Right lobe of liver (tissue), 4 donors: ENCODE data around the gene LPCAT4.

Experiments
- POLR2A ChIP-seq: fragments of 450-650 bp; IDR thresholded peaks from one replicate; pipeline ENCODE4 v1.6.1; 2017; ENCODE audit warnings: antibody characterized with exemption, mild to moderate bottlenecking
- TF ChIP-seq, protein P1 (sequence below), 4 donors: fragments of 200-600 bp in 3 of 4; fragments of 450-650 bp in 1 of 4; IDR thresholded peaks; one replicate each; pipeline versions ENCODE4 v1.5.1 to v1.8.0; 2016 to 2022; ENCODE audit warnings: antibody characterized with exemption in 4 of 4, mild to moderate bottlenecking in 2 of 4
- donor health status: DM: no; HTN: no; CAD: no.
- donor health status: DM: no; HTN: no; CAD: no.
- donor health status: DM: no; HTN: yes; CAD: no.

DNA sequence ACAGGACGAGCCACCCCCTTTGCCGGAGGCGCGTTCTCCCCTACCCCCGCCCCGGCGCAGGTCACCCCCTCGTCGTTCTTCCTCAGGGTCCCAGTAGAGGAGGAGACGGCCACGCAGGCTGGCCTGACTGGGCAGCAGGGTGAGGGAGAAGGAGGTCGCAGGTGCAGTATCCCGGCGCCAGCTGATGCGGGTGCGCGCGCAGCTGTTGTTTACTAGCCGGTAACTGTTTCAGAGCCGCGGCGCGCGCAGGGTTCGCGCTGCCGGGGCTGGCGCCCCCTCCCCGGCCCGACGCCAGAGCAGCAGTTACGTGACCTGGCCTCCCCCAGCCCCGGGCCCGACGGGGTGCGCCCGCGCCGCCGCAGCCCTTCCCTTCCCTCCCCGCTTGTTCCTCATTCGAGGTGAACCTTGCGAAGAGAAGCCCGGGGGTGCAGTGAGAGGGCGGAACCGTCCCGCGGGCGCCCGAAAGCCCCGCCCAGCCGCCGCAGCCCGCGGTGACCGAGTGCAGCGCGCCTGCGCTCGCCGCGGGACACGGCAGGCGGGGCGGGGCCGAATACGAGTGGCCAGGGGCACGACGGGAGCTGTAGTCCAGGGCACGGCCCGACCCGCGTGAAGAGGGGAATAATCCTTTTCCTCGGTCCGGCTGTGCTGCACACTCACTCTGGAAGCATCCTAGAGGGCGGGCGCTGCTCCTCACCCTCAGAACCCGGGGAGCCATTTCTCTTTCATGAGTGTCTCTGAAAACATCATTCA lies 29.3 kb downstream of the LPCAT4 start, which contains the start of gene SLC12A6:
- peak; percentile 82 for TF ChIP-seq POLR2A
- TF ChIP-seq, protein P1, sequence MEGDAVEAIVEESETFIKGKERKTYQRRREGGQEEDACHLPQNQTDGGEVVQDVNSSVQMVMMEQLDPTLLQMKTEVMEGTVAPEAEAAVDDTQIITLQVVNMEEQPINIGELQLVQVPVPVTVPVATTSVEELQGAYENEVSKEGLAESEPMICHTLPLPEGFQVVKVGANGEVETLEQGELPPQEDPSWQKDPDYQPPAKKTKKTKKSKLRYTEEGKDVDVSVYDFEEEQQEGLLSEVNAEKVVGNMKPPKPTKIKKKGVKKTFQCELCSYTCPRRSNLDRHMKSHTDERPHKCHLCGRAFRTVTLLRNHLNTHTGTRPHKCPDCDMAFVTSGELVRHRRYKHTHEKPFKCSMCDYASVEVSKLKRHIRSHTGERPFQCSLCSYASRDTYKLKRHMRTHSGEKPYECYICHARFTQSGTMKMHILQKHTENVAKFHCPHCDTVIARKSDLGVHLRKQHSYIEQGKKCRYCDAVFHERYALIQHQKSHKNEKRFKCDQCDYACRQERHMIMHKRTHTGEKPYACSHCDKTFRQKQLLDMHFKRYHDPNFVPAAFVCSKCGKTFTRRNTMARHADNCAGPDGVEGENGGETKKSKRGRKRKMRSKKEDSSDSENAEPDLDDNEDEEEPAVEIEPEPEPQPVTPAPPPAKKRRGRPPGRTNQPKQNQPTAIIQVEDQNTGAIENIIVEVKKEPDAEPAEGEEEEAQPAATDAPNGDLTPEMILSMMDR (IDR thresholded peaks at IDR 0.05) = peak in 1 of 4 donors; percentile 4
